NB4 (cell line): Measurements from ENCODE around the gene AGO4.

ENCODE experiments used
- CTCF ChIP-seq: IDR thresholded peaks from one replicate; pipeline ENCODE4 v1.5.1; 2012; ENCODE audit warnings: low read depth, low read length
- MAX ChIP-seq: IDR thresholded peaks from 2 replicates; pipeline ENCODE4 v1.6.1; 2011; ENCODE audit warnings: low read depth, low read length
- MYC ChIP-seq: IDR thresholded peaks from 2 replicates; pipeline ENCODE4 v1.6.1; 2011; ENCODE audit warnings: low read depth, low read length
- POLR2A ChIP-seq: IDR thresholded peaks from 2 replicates; pipeline ENCODE4 v1.6.1; 2011; ENCODE audit warnings: mild to moderate bottlenecking; ENCODE audit not compliant: insufficient read length; ENCODE audit errors: extremely low read depth

DNA sequence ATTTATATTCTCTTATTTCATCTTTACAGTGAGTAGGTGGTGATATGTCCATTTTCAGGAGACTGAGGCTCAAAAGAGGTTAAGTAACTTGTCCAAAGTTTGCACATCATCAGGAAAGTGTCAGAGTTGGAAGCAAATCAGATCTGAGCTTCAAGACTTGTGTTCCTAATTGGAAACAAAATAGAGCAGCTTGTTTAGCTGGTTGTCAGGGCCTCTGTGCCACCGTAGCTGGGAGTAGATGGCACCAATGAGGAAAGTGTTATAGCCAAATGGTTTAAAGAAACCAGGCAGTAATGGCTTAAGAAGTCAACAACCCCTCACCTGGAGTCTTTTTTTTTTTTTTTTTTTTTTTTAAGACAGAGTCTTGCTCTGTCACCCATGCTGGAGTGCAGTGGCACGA is 94.9 kb downstream of the AGO4 start:
- TF ChIP-seq CTCF (no peak), MAX (no peak), POLR2A (no peak), MYC (no peak)
